Mesenteric fat pad (tissue), 1 donor: Measurements from ENCODE around the gene SLC2A1. TPM values are rescaled to one million over a fixed set of nuclear protein-coding genes. Genes with fewer than 3 reads are reported as not detected.
A peak's percentile ranks its signal among the peaks of the same experiment; 100 is the strongest.

Source experiments
- DNase-seq: peaks from one replicate; pipeline ENCODE4 v3.0.0-alpha.2; 2020; ENCODE audit warnings: low spot score
- long read RNA-seq: library from polyadenylated mRNA; unstranded; transcript quantifications from one replicate; pipeline ENCODE4 v2.0.0, GENCODE V29; 2020
- total RNA-seq: library from RNA; stranded (reverse); fragmentation: NEBNext Ultra II Directional; extraction: Animal tissue kit (Norgen Biotek cat#: 25700); gene quantifications from one replicate; pipeline ENCODE4 v1.2.1, GENCODE V29; 2021
- donor health status: DM: yes; HTN: yes; CAD: no.

Gene SLC2A1
- 16.3 TPM for total RNA-seq
- long read RNA-seq, transcript SLC2A1-203 (10 exons, 3,670 nt), result major isoform, 37 of 58 reads
- long read RNA-seq, partial matches to known transcripts, result 20 of 58 reads
- long read RNA-seq, other reads (novel, unspliced or antisense), result 1 of 58 reads

DNA sequence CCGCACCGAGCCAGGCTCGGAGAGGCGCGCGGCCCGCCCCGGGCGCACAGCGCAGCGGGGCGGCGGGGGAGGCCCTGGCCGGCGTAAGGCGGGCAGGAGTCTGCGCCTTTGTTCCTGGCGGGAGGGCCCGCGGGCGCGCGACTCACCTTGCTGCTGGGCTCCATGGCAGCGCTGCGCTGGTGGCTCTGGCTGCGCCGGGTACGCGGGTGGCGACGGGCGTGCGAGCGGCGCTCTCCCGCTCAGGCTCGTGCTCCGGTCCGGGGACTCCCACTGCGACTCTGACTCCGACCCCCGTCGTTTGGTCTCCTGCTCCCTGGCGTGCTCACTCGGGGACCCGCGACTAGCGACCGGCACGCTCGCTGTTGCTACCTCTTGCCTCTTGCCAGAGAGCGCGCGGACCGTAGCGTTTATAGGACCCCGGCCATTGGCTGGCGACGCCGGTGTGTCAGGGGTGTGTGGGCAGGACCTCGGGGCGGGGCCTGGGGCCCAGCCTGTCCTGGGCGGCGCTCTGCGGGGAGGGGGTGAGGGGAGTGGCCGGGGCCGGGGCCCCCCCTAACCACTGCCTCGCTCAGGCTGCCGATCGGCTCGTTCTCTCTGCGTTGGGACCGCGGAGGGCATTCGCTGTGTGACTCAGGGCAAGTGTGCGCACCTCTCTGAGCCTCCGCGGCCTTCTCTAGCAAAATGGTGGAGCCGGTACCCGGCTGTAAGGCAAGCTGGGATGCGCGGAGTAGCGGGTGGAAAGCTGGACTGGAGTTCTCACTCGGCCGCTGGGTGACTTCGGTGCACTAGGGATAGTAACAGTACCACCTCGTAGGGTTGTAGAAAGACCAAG lies at the start of gene SLC2A1:
SLC2A1 (minus strand) TSS at position 381 of the 832 bp plus-strand sequence; CDS start at position 164, 217 bp downstream.
- DNase-seq, result peak; percentile 96

DNA sequence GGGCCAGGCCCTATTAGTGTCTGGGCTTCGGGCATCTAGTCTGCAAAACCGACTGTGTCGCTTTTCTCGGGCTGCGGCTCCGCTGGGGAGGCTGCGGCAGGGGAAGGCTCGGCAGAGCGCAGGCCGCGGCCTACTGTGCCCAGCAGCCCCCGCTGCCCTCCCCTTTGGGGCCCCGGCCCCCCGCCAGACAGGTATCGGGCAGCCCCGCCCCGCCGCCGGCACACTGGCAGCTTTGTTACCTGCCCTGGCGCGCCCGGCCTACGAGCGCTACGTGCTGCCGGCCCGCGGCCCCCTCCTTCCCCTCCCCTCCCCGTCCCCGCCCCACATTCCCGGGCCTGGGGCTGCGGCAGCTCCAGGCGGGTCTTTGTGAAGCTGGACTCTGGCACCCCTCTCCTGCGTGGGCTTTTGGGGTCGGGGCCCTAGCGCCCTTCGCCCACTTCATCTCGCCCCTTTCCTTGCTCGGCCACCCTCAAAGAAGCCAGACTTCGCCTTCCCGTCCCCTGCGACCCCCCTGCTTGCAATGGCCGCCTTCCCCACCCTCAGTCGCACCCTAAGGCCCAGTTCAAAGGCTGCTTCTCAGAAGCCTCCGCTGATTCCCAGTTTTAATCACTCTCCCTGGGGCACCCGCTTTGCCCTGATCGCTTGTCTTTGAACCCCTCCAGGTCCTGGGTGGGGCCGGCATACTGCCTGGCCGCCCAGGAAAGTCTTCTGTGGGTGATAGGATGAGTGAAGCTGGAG lies 48.9 kb upstream of the SLC2A1 start:
- DNase-seq, result no peak

DNA sequence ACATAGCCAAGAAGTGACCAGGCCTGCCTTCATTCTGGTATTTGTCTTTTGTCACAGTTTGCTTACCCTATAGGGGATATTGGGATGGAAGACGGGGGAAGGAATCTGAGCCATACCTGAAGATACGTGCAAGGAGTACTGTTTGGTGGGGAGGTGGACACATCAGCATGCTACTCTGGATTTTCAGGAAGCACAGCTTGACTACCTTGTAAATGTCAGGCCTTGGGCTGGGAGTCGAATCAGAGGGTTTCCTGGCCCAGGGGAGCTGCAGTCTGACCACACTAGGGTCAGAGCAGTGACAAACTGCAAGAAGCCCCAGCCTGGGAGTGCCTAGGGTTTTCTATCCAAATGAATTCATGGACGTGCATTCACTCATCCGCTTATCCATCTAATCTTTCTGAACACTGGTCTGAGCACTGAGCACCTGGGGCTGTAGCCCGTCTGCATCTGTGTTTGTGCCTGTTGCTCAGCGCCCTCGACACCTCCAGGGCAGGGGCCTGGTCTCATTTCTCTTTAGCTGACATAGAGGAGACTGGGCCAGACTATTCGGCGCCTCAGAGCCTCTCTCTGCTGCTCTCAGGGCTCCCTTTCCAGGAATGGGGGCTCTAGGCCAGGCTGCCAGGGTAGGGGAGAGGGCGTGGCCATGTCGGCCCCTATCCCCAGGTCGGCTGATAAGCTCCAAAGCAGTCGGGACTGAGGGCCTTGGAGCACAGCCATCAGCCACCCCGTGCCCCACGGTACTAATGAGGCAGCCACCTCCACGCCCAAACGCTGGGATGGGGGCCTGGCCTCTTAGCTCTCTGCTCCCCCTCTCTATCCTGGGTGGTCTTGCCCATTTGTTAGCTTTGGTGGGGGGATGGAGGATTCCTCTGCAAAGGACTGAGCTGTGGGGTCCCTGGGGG lies 47.0 kb upstream of the SLC2A1 start:
- no peak for DNase-seq

GRCh38 chr1:43004587-43005459 lies 46.2 kb upstream of the SLC2A1 start:
- no peak for DNase-seq

DNA sequence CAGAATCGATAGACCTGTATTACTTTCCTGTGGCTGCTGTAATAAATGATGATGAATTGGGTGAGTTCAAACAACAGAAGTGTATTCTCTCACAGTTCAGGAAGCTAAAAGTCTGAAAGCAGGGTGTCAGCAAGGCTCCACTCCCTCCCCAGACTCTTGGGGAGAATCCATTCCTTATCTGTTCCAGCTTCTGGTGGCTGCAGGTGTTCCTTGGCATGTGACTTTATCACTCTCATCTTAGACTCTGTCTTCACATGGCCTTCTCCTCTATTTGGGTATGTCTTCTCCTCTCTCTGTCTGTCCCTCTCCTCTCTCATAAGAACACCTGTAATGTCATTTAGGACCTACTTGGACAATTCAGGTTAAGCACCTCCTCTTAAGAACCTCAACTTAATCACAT lies 44.1 kb upstream of the SLC2A1 start:
- no peak for DNase-seq

DNA sequence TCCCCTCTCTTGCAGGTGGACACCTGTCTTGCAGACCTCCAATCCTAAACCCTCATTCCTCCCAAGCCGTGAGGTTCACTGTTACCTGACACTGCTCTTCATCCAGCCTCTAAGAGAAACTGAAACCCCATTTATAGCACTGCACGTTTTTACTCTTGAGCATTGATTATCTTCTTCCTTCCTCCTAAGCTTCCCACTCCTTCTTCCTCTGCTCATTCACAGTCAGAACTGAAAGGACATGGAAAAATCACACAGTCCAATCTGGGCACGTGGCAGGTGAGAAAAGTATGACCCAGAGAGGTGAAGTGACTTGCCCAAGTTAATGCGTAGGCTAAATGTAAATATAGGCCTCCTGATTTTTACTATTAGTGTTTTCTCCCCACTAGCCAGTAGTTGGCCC lies 43.4 kb upstream of the SLC2A1 start:
- DNase-seq, result no peak

DNA sequence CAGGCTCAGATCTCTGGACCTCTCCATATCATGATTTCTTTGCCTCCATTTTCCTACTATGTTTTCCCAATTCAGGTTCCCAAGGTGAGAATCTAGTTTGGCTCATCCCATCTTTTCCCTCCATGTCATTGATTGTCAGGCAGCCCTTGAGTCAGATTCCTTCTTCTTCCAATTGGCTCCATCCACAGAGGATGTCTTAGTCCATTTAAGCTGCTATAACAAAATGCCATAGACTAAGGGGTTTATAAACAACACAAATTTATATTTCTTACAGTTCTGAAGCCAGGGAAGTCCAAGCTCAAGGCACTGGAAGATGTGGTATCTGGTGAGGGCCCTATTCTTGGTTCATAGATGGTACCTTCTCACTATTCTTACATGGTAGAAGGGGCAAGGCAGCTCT lies 42.8 kb upstream of the SLC2A1 start:
- DNase-seq, result no peak

GRCh38 chr1:43000271-43000670 lies 41.6 kb upstream of the SLC2A1 start:
- no peak for DNase-seq

GRCh38 chr1:42999308-42999707 lies 40.6 kb upstream of the SLC2A1 start:
- no peak for DNase-seq

DNA sequence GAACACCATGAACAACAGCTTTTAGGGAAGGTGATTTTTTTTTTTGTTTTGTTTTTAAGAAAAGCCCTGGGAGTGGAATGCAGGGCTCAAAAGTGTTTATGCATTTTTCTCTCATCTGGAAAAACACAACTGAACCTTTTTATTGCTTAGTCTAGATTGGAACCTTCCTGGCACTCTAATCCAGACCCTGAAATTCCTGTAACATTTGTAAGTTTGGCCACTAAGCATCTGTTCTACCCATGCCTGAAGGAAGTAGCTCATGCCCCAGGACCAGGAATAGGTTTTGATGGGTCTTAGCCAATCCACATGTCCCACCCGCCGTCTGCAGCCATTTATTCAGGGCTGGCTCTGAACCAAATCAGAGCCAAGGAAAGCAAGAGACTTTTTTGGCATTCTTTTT lies 39.7 kb upstream of the SLC2A1 start:
- no peak for DNase-seq

GRCh38 chr1:42996384-42996970 lies 37.8 kb upstream of the SLC2A1 start:
- DNase-seq, result no peak

GRCh38 chr1:42993502-42994136 lies 35.0 kb upstream of the SLC2A1 start:
- no peak for DNase-seq

GRCh38 chr1:42992054-42992571 lies 33.4 kb upstream of the SLC2A1 start:
- DNase-seq, result no peak

DNA sequence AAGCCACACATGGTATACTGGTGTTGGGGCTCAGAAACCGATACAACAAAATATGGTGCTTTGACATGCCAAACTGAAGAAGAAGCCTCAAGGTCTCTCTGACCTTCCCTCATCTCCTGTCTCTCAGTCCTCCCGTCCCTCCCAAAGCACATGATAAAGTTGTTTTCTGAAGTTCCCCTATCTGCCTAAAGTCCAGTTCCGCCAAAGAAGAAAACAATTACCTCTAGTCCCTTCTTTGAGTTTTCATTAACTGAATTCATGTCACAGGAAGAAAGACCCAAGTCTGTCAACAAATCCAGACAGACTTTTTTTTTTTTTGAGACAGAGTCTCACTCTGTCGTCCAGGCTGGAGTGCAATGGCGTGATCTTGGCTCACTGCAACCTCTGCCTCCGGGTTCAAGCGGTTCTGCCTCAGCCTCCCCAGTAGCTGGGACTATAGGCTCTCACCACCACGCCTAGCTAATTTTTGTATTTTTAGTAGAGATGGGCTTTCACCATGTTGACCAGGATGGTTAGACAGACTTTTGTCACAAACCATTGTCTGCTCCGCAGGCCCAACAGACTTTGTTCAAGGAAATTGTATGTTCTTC lies 32.2 kb upstream of the SLC2A1 start:
- DNase-seq, result no peak

DNA sequence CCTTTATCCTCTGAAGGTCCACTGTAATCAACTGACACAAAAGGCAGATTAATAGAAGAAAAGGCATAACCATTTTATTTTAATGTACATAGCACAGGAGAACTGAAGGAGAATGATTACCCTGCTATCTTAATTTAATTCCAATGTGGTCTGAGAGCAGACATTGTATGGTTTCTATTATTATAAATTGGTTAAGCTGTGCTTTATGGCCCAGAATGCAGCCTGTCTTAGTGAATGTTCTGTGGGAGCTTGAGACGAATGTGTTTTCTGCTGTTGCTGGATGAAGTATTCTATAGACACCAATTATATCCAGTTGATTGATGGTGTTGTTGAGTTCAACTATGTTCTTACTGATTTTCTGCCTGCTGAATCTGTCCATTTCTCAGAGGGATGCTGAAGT lies 25.0 kb upstream of the SLC2A1 start:
- no peak for DNase-seq

GRCh38 chr1:42983253-42983652 lies 24.6 kb upstream of the SLC2A1 start:
- no peak for DNase-seq

GRCh38 chr1:42982641-42983040 lies 24.0 kb upstream of the SLC2A1 start:
- DNase-seq, result no peak

GRCh38 chr1:42981871-42982270 lies 23.2 kb upstream of the SLC2A1 start:
- DNase-seq, result no peak
